Sigmoid colon (tissue), 3 donors: ENCODE measurements around the gene CLDN15.

Source experiments
- POLR2A ChIP-seq, 2 donors: fragments of 450-650 bp; IDR thresholded peaks; one replicate each; pipeline ENCODE4 v1.6.1; 2016; ENCODE audit warnings: antibody characterized with exemption in 2 of 2, mild to moderate bottlenecking in 2 of 2, moderate library complexity in 2 of 2
- TF ChIP-seq, protein P1 (sequence below), 4 experiments: fragments of 450-650 bp in 3 of 4; fragments of 200-600 bp in 1 of 4; IDR thresholded peaks; one replicate each; pipeline ENCODE4 v1.5.1; 2016 to 2019; ENCODE audit warnings: antibody characterized with exemption in 4 of 4, mild to moderate bottlenecking in 3 of 4, moderate library complexity in 2 of 4

DNA sequence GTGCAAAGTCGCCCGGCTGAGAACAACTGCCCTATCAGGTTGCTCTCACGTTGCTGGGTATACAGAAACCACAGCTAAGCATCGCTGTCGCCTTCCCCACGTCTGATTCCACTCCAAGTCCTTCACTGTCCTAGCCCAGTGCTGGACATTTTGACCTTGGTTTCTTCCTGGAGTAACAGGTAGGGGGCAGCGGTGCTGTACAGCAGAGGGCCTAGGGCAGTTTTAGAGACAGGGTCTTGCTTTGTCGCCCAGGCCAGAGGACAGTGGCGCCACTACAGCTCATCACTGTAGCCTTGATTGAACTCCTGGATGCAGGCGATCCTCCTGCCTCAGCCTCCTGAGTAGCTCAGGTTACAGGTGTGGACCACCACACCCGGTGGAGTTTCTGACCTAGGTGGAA is 2.6 kb downstream of the CLDN15 start:
- TF ChIP-seq, protein P1, sequence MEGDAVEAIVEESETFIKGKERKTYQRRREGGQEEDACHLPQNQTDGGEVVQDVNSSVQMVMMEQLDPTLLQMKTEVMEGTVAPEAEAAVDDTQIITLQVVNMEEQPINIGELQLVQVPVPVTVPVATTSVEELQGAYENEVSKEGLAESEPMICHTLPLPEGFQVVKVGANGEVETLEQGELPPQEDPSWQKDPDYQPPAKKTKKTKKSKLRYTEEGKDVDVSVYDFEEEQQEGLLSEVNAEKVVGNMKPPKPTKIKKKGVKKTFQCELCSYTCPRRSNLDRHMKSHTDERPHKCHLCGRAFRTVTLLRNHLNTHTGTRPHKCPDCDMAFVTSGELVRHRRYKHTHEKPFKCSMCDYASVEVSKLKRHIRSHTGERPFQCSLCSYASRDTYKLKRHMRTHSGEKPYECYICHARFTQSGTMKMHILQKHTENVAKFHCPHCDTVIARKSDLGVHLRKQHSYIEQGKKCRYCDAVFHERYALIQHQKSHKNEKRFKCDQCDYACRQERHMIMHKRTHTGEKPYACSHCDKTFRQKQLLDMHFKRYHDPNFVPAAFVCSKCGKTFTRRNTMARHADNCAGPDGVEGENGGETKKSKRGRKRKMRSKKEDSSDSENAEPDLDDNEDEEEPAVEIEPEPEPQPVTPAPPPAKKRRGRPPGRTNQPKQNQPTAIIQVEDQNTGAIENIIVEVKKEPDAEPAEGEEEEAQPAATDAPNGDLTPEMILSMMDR (IDR thresholded peaks at IDR 0.05), result no peak
- no peak for TF ChIP-seq POLR2A (IDR thresholded peaks at IDR 0.05)
